ENCODE results near the gene DTX1. TPM values are rescaled to one million over a fixed set of nuclear protein-coding genes. Genes with fewer than 3 reads are reported as not detected.

Gene DTX1
- total and polyA plus RNA-seq, 2 of the 8 experiments (the other 6 are each of a cell fraction or from before 2014, with no cell fraction given): 4.7 to 6.9 TPM

DNA sequence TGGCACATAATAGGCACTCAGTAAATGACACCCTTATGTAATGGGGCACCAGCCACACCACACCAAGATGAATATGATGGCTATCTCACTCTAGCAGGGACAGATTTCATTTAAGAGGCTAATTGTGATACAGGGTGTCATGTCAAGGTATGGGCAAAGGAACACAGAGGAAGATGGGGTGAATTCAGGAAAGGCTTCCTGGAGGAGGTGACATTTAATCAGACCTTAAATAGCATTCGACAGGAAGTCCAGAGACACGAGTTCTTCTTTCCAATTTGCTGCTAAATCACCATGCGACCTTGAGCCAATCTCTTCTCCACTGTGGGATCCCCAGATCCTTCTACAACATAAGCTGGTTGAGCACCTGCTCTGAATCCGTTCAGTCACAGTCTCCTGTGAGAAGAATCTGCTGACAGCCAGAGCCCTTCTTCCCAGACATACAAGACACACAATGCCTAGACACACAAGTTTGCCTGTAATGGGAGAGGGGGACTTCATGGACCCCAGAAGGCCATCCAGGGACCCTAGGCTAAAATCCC lies 1.5 kb upstream of the DTX1 start (continued):
- TF ChIP-seq, protein P1, sequence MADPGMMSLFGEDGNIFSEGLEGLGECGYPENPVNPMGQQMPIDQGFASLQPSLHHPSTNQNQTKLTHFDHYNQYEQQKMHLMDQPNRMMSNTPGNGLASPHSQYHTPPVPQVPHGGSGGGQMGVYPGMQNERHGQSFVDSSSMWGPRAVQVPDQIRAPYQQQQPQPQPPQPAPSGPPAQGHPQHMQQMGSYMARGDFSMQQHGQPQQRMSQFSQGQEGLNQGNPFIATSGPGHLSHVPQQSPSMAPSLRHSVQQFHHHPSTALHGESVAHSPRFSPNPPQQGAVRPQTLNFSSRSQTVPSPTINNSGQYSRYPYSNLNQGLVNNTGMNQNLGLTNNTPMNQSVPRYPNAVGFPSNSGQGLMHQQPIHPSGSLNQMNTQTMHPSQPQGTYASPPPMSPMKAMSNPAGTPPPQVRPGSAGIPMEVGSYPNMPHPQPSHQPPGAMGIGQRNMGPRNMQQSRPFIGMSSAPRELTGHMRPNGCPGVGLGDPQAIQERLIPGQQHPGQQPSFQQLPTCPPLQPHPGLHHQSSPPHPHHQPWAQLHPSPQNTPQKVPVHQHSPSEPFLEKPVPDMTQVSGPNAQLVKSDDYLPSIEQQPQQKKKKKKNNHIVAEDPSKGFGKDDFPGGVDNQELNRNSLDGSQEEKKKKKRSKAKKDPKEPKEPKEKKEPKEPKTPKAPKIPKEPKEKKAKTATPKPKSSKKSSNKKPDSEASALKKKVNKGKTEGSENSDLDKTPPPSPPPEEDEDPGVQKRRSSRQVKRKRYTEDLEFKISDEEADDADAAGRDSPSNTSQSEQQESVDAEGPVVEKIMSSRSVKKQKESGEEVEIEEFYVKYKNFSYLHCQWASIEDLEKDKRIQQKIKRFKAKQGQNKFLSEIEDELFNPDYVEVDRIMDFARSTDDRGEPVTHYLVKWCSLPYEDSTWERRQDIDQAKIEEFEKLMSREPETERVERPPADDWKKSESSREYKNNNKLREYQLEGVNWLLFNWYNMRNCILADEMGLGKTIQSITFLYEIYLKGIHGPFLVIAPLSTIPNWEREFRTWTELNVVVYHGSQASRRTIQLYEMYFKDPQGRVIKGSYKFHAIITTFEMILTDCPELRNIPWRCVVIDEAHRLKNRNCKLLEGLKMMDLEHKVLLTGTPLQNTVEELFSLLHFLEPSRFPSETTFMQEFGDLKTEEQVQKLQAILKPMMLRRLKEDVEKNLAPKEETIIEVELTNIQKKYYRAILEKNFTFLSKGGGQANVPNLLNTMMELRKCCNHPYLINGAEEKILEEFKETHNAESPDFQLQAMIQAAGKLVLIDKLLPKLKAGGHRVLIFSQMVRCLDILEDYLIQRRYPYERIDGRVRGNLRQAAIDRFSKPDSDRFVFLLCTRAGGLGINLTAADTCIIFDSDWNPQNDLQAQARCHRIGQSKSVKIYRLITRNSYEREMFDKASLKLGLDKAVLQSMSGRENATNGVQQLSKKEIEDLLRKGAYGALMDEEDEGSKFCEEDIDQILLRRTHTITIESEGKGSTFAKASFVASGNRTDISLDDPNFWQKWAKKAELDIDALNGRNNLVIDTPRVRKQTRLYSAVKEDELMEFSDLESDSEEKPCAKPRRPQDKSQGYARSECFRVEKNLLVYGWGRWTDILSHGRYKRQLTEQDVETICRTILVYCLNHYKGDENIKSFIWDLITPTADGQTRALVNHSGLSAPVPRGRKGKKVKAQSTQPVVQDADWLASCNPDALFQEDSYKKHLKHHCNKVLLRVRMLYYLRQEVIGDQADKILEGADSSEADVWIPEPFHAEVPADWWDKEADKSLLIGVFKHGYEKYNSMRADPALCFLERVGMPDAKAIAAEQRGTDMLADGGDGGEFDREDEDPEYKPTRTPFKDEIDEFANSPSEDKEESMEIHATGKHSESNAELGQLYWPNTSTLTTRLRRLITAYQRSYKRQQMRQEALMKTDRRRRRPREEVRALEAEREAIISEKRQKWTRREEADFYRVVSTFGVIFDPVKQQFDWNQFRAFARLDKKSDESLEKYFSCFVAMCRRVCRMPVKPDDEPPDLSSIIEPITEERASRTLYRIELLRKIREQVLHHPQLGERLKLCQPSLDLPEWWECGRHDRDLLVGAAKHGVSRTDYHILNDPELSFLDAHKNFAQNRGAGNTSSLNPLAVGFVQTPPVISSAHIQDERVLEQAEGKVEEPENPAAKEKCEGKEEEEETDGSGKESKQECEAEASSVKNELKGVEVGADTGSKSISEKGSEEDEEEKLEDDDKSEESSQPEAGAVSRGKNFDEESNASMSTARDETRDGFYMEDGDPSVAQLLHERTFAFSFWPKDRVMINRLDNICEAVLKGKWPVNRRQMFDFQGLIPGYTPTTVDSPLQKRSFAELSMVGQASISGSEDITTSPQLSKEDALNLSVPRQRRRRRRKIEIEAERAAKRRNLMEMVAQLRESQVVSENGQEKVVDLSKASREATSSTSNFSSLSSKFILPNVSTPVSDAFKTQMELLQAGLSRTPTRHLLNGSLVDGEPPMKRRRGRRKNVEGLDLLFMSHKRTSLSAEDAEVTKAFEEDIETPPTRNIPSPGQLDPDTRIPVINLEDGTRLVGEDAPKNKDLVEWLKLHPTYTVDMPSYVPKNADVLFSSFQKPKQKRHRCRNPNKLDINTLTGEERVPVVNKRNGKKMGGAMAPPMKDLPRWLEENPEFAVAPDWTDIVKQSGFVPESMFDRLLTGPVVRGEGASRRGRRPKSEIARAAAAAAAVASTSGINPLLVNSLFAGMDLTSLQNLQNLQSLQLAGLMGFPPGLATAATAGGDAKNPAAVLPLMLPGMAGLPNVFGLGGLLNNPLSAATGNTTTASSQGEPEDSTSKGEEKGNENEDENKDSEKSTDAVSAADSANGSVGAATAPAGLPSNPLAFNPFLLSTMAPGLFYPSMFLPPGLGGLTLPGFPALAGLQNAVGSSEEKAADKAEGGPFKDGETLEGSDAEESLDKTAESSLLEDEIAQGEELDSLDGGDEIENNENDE (IDR thresholded peaks at IDR 0.05; ENCODE audit: insufficient replicate concordance, low read length): no peak
- TF ChIP-seq BACH1 (IDR thresholded peaks at IDR 0.05; ENCODE audit: low read length): no peak
- TF ChIP-seq, protein P2, sequence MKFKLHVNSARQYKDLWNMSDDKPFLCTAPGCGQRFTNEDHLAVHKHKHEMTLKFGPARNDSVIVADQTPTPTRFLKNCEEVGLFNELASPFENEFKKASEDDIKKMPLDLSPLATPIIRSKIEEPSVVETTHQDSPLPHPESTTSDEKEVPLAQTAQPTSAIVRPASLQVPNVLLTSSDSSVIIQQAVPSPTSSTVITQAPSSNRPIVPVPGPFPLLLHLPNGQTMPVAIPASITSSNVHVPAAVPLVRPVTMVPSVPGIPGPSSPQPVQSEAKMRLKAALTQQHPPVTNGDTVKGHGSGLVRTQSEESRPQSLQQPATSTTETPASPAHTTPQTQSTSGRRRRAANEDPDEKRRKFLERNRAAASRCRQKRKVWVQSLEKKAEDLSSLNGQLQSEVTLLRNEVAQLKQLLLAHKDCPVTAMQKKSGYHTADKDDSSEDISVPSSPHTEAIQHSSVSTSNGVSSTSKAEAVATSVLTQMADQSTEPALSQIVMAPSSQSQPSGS (IDR thresholded peaks at IDR 0.05; ENCODE audit: low read length): no peak
- no peak for TF ChIP-seq SUZ12 (IDR thresholded peaks at IDR 0.05; ENCODE audit: low read length)
- TF ChIP-seq, protein P3, sequence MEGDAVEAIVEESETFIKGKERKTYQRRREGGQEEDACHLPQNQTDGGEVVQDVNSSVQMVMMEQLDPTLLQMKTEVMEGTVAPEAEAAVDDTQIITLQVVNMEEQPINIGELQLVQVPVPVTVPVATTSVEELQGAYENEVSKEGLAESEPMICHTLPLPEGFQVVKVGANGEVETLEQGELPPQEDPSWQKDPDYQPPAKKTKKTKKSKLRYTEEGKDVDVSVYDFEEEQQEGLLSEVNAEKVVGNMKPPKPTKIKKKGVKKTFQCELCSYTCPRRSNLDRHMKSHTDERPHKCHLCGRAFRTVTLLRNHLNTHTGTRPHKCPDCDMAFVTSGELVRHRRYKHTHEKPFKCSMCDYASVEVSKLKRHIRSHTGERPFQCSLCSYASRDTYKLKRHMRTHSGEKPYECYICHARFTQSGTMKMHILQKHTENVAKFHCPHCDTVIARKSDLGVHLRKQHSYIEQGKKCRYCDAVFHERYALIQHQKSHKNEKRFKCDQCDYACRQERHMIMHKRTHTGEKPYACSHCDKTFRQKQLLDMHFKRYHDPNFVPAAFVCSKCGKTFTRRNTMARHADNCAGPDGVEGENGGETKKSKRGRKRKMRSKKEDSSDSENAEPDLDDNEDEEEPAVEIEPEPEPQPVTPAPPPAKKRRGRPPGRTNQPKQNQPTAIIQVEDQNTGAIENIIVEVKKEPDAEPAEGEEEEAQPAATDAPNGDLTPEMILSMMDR (IDR thresholded peaks at IDR 0.05; ENCODE audit: control extremely low read depth in 1 of 3, insufficient read depth in 1 of 3, low read depth in 1 of 3, low read length in 3 of 3): no peak
- TF ChIP-seq CTBP2 (IDR thresholded peaks at IDR 0.05; ENCODE audit: borderline replicate concordance, insufficient read depth, insufficient read length, low read length): no peak
